ENCODE data around the gene MPND. TPM values are rescaled to one million over a fixed set of nuclear protein-coding genes. Genes with fewer than 3 reads are reported as not detected.

The MPND gene
- total and polyA plus RNA-seq, 10 of the 15 experiments (the other 5 are each of a cell fraction or from before 2014, with no cell fraction given) = 0.79 to 18.3 (median 6.0) TPM

GRCh38 chr19:4400135-4400936, 57.0 kb downstream of the MPND start, which contains the start of gene SH3GL1 (continued):
- TF ChIP-seq E2F8 (IDR thresholded peaks at IDR 0.05; ENCODE audit: low read depth, partially characterized antibody) (peak; percentile 55), POLR2AphosphoS5 (IDR thresholded peaks at IDR 0.05; ENCODE audit: low read length) (peak; percentile 64; the same call in 1 of the 2 replicates), ASH2L (IDR thresholded peaks at IDR 0.05; ENCODE audit: borderline replicate concordance, low read depth) (no peak), KAT2A (conservative IDR thresholded peaks at IDR 0.05; ENCODE audit: control insufficient read depth, low read depth, low read length) (no peak), BMI1 (IDR thresholded peaks at IDR 0.05; ENCODE audit: borderline replicate concordance) (no peak), NFYB (IDR thresholded peaks at IDR 0.05; ENCODE audit: insufficient read depth, low read depth, low read length) (no peak)

GRCh38 chr19:4401769-4402170, 58.4 kb downstream of the MPND start:
- Histone ChIP-seq H3K4me3 (peak overlapping the region; percentile 69), H3K4me2 (ENCODE audit: control insufficient read depth, insufficient read depth) (peak overlapping the region; percentile 79), H3K4me1 (ENCODE audit: control insufficient read depth, insufficient read depth, low read length) (peaks cover 3% of the 10 kb centered on the region; the same call in 1 of the 2 replicates), H3K27me3 (replicated peaks in 1 of 2; ENCODE audit: control insufficient read depth in 2 of 2, insufficient read depth in 2 of 2, low read length in 1 of 2) (no peaks in the 10 kb centered on the region), H4K20me1 (ENCODE audit: control insufficient read depth, insufficient read depth) (no peaks in the 10 kb centered on the region; the same call in 1 of the 2 replicates), H3K27ac (ENCODE audit: control insufficient read depth, insufficient read depth) (peak overlapping the region; percentile 84), H3K36me3 (ENCODE audit: control insufficient read depth in 2 of 2, insufficient read depth in 2 of 2, low read length in 1 of 2) (peaks cover 0 to 4% of the 10 kb centered on the region in 2 experiments; a peak in 3 of 4 replicates), H3K9me3 (replicated peaks; ENCODE audit: control insufficient read depth, insufficient read depth, low read length) (no peaks in the 10 kb centered on the region), H3K9ac (ENCODE audit: control insufficient read depth, insufficient read depth, low read length) (peak overlapping the region; percentile 69), H2AFZ (ENCODE audit: control insufficient read depth, low read depth, low read length) (peak overlapping the region; percentile 71), H3K79me2 (ENCODE audit: control insufficient read depth, insufficient read depth, low read length) (peaks cover 74% of the 10 kb centered on the region)
- TF ChIP-seq HDAC6 (IDR thresholded peaks at IDR 0.05; ENCODE audit: unreplicated experiment) (no peak), SIX5 (IDR thresholded peaks at IDR 0.05; ENCODE audit: low read depth, low read length, severe bottlenecking) (no peak), ATF2 (IDR thresholded peaks at IDR 0.05; ENCODE audit: low read length) (no peak), CREM (IDR thresholded peaks at IDR 0.05; ENCODE audit: low read depth) (no peak), HDAC2 (IDR thresholded peaks at IDR 0.05) (no peak), PKNOX1 (IDR thresholded peaks at IDR 0.05) (no peak), E2F4 (IDR thresholded peaks at IDR 0.05; ENCODE audit: low read depth, low read length) (no peak)
- BruUV-seq (replicated peaks) = no TSS peak
- intact Hi-C loops (cut with micrococcal nuclease; ENCODE audit: unreplicated experiment) = loop anchor here (1.0 to 5.0 kb wide), 3 partner anchors 56 to 414 kb away; partner anchors contain the start of genes EEF2 and UBXN6
- DNase-seq (ENCODE audit: low read depth, low spot score) = no peak
- RAD21 ChIA-PET (ENCODE audit: unreplicated experiment) = interaction anchor here (0.8 to 1.5 kb wide), 13 partner anchors 8 to 416 kb away, joined by 3 to 17 read pairs (median 5); partner anchors contain the start of genes EEF2, HDGFL2 and MPND
- SMC1A ChIA-PET (ENCODE audit: uncharacterized antibody, unreplicated experiment) = interaction anchor here (0.6 to 2.9 kb wide), 6 partner anchors 21 to 63 kb away, joined by 3 to 13 read pairs (median 6); partner anchors contain the start of genes MPND and STAP2
- no peak for ATAC-seq
- in situ Hi-C loops (cut with MboI) = no loop called here
- no peak for FAIRE-seq
- CTCF ChIA-PET = interaction anchor here (0.6 to 1.8 kb wide), 19 partner anchors 15 to 236 kb away, joined by 3 to 24 read pairs (median 3); partner anchors contain the start of gene MPND
- POLR2A ChIA-PET = interaction anchor here (0.6 to 1.5 kb wide), 14 partner anchors 21 to 639 kb away, joined by 3 to 18 read pairs (median 4); partner anchors contain the start of genes EBI3, HDGFL2, MPND and MRPL54
- 0% methylated on average over 8 of the region's 8 CpGs for WGBS (ENCODE audit: insufficient coverage, insufficient replicate concordance, low lambda C conversion rate, missing lambda C conversion rate)

Measured in GM12878 (cell line).